ENCODE data around the gene ITFG2.

DNA sequence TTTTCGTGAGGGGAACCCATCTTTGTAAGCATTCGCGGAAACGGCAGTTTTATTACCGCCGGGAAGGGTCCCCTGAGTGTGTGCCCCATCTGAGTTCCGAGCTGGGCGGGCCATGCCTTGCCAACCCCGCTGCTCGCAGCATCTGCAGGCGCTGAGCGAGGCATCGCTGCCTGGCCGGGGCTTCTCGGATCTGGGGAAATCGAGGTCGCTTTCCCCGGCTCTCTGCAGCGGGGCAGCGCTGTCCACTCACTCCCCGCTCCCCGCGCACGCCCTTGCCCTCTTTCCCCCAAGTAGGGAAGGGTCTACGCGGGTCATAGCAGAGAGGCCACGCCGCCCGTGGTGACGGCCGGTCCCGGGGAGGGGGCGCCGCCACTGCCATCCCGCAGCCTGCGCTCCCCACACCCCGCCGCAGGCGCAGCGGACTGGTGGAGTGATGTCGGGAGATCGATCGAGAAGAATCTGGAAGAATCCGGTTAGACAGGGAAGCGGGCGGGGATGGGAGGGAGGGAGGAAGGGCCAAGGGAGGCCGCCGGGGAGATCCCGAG is 18.2 kb upstream of the ITFG2 start:
- no peak for TF ChIP-seq CTCF (IDR thresholded peaks at IDR 0.05)
- no peak for TF ChIP-seq POLR2A (IDR thresholded peaks at IDR 0.05)
- no peak for TF ChIP-seq EP300 (IDR thresholded peaks at IDR 0.05; ENCODE audit: low read depth)
